ENCODE data around the gene SYNJ1.
"Not testable (repeated sequence)": the region's sequence is repeated elsewhere in the genome, so short reads cannot be mapped to it uniquely, and the experiment has no call there.

SYNJ1 gene

DNA sequence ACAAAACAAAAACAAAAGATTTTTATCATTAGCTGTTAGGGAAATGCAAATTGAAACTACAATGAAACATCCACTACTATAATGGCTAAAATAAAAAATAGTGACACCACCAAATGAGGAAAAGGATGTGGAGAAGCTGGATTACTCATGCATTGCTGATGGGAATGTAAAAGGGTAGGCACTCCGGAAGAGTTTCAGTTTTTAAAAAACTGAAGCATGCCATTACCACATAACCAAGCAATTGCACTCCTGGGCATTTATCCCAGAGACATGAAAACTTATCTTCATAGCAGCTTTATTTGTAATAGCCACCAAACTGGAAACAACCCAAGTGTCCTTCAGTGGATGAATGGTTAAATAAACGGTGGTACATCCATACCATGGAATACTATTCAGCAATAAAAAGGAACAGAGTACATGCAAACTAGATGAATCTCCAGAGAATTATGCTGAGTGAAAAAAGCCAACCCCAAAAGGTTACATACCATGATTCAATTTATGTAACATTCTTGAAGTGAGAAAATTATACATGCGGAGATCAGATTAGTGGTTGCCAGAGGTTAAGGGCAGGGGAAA lies 101.1 kb downstream of the SYNJ1 start:
- no peak overlapping the region for H3K27ac Mint-ChIP-seq
- no peak for ATAC-seq
- no peaks in the 10 kb centered on the region for H3K9me3 Mint-ChIP-seq
- peaks cover 8% of the 10 kb centered on the region for H3K4me1 Mint-ChIP-seq
- DNase-seq = no peak
- H3K27me3 Mint-ChIP-seq = peaks cover 12% of the 10 kb centered on the region
- H3K4me3 Mint-ChIP-seq = no peak overlapping the region

DNA sequence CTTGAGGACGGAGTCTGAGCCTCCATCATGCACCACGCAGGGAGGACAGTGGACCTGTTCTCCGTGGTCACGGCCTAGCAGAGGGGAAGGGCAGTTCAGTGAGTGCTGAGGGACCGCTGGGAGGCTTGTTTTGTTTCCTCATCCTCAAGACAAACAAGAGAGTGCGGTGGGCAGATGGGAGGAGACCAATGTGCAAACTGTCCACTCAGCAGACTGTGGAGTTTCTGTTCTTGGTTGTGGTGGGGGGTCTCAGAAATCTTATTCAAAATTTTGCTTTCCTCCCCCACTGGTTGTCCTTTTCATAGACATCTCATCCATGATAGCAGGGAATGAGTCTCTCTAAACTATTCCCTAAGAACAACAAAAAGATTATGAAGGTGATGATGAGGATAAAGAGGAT lies 109.6 kb downstream of the SYNJ1 start:
- not testable (repeated sequence) for H3K4me3 Mint-ChIP-seq, ATAC-seq, H3K4me1 Mint-ChIP-seq, H3K9me3 Mint-ChIP-seq, DNase-seq
- peaks cover 32% of the 10 kb centered on the region for H3K27me3 Mint-ChIP-seq
- H3K27ac Mint-ChIP-seq = peak overlapping the region in 1 of 2 donors; percentile 66

DNA sequence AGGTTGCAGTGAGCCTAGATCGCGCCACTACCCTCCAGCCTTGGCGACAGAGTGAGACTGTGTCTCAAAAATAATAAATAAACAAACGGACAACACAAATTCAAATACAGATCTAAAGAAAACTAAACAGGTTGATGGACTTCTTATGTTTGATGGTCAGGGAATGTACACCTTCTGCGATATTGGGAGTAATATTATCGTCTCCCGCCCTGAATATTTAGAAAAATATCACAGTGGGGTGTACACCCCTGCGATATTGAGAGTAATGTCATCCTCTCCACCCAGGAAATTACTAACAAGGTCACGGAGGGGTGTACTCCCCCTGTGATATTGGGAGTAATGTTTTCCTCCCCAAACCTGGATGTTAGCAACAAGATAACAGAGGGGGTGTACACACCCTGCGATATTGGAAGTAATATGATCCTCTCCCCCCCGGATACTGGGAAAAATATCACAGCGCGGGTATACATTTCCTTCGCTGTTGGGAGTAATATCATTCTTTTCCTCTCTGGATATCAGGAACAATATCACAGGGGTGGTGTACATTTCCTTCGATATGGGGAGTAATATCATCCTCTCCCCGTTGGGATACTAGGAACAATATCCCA lies 114.3 kb downstream of the SYNJ1 start:
- Mint-ChIP-seq H3K4me1 (peaks cover 10% of the 10 kb centered on the region), H3K27me3 (peaks cover 8% of the 10 kb centered on the region), H3K4me3 (peak overlapping the region; percentile 94 to 100), H3K27ac (no peak overlapping the region), H3K9me3 (no peaks in the 10 kb centered on the region)
- DNase-seq (no peak), ATAC-seq (no peak)

- DNase-seq (no peak), ATAC-seq (peak; percentile 8)
- H3K27me3 Mint-ChIP-seq = peaks cover 3% of the 10 kb centered on the region
- H3K9me3 Mint-ChIP-seq = no peaks in the 10 kb centered on the region
- H3K4me1 Mint-ChIP-seq = peaks cover 10% of the 10 kb centered on the region
- peak overlapping the region; percentile 94 to 100 for H3K4me3 Mint-ChIP-seq
- peak overlapping the region; percentile 96 for H3K27ac Mint-ChIP-seq
Observed at GRCh38 chr21:32612999-32613337, 114.8 kb downstream of the SYNJ1 start.

DNA sequence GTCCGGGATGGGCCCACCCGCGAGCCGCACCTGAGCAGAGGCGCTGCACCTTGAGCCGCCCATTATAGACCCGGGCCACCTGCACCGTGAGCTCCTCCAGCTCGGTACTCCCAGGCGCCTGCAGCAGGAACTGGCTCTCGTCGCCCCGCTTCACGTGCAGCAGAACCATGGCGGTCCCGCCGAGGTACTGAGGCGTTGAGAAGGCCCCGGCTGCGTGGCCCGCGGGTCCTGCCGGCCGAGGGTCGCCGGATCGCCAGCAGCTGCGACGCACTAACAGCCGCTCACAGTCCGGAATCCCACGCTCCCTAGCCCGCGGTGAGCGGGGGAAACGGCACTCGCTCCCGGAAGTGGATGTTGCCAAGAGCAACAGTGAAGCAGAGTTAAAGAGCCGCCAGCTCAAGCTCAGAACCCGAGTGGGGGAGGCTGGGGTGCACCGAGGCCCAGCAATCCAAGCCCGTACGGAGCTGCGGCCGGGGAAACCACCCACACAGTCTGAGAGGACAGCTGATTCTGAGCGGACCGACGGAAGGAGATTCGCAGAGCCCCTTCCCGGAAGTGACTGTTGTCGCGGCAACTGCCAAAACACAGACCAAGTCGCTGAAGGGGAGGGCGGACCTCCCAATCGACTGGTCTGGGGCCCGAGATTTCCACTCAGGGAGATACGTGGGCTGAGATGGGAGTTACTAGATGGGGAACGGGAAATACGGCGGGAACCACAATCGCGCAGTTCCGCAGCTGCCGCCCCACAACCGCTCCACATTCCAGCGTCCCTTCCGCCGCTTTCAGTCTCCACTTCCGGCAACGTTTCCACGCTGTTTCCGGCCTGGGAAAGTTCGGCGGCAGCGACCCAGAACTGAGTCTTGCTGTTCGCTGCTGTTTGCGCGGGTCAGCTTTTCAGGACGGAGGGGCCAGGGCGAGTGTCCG lies 115.5 kb downstream of the SYNJ1 start, which contains the start of gene CFAP298:
Gene CFAP298 (minus strand): TSS at position 303 of the 924 bp plus-strand sequence. CDS start 134 bp downstream, at position 169.
- Mint-ChIP-seq H3K27ac (peak within 1 kb of the TSS; percentile 96), H3K27me3 (no peaks in the 10 kb centered on the region), H3K4me1 (peaks cover 10% of the 10 kb centered on the region), H3K9me3 (no peaks in the 10 kb centered on the region), H3K4me3 (peak within 1 kb of the TSS; percentile 94 to 100)
- ATAC-seq (peak; percentile 98), DNase-seq (peak; percentile 88 to 94)

DNA sequence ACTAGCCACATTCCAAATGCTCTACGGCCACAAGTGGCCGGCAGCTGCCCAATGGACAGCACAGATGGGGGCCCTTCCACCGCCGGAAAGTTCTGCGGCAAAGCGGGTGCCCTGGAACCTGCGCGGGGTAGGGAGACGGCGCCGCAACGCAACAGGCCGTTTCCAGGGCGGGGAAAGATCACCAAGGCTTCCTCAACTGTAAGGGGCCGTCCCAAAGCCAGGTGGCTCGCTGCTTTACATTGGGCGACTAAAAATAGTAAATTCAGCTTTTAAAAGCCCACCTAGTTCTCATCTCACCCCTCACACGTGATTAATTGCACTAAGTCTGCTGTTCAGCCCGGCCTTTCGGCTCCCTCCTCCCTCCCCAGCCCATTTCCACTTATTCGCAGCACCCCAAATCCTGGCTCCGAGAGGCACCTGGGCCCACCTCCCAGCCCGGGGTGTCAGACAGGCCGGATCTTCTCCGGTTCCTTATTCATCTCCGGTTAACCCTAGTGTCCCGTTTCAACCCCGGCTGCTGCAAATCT lies 116.3 kb downstream of the SYNJ1 start:
- ATAC-seq = peak; percentile 31
- peak overlapping the region; percentile 94 to 100 for H3K4me3 Mint-ChIP-seq
- H3K27ac Mint-ChIP-seq = peak overlapping the region; percentile 96
- H3K27me3 Mint-ChIP-seq = no peaks in the 10 kb centered on the region
- H3K9me3 Mint-ChIP-seq = no peaks in the 10 kb centered on the region
- peak in 1 of 2 donors; percentile 43 for DNase-seq
- H3K4me1 Mint-ChIP-seq = peaks cover 10% of the 10 kb centered on the region

GRCh38 chr21:32610940-32611339 lies 116.9 kb downstream of the SYNJ1 start:
- ATAC-seq, H3K27ac Mint-ChIP-seq, H3K27me3 Mint-ChIP-seq, DNase-seq, H3K9me3 Mint-ChIP-seq: not testable (repeated sequence)
- peaks cover 10% of the 10 kb centered on the region for H3K4me1 Mint-ChIP-seq
- H3K4me3 Mint-ChIP-seq = peak overlapping the region; percentile 56 to 67

DNA sequence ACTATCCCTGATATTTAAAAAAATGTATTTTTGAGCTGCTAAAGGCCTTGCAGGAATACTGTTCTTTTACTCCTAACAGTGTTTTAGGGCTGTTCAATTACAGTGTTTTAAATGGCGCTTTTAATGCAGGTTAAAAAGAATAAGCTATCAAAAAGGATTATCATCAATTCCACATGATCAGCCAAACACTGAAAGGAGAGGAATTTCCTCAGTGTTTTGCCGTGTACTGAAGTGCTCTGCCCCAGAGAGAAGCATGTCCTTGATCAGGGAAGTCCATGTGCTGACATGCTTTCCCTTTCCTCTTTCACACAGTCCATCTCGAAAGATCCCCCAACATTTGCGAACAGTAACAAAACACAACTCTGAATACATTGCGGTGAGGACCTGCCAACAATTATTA lies 119.0 kb downstream of the SYNJ1 start:
- Mint-ChIP-seq H3K27ac (no peak overlapping the region), H3K4me1 (peaks cover 10% of the 10 kb centered on the region), H3K4me3 (no peak overlapping the region), H3K9me3 (no peaks in the 10 kb centered on the region), H3K27me3 (no peaks in the 10 kb centered on the region)
- DNase-seq (no peak), ATAC-seq (no peak)

GRCh38 chr21:32605469-32605868 lies 122.3 kb downstream of the SYNJ1 start:
- Mint-ChIP-seq H3K27ac (no peak overlapping the region), H3K4me3 (no peak overlapping the region)
- no peak for ATAC-seq

DNA sequence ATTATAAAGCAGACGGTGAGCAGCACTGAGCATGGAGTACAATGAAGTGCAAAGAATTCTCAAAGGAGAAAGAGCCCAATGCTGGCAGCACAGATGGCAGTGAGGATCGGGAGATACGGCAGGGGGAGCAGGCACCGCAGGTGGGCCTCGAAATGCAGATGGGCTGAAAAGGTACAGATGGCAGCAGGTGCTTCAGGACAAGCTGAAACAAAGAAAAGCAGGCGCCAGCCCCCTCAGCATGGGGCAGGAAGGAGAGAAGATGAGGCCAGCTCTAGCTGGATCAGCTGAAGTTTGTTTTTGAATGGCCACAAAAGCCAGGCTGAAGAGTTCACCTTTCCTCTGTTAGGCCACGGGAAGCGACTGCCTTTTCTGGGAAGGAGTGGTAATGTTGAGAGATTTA lies 123.3 kb downstream of the SYNJ1 start:
- ATAC-seq (no peak), DNase-seq (no peak)
- H3K4me1 Mint-ChIP-seq = no peaks in the 10 kb centered on the region
- no peak overlapping the region for H3K4me3 Mint-ChIP-seq
- H3K27me3 Mint-ChIP-seq = no peaks in the 10 kb centered on the region
- H3K9me3 Mint-ChIP-seq = no peaks in the 10 kb centered on the region
- H3K27ac Mint-ChIP-seq = peak overlapping the region in 1 of 2 donors; percentile 55

More at GRCh38 chr21:32605469-32605868, 122.3 kb downstream of the SYNJ1 start:
- peaks cover 9% of the 10 kb centered on the region for H3K4me1 Mint-ChIP-seq
- no peak for DNase-seq
- H3K9me3 Mint-ChIP-seq = no peaks in the 10 kb centered on the region
- no peaks in the 10 kb centered on the region for H3K27me3 Mint-ChIP-seq

GRCh38 chr21:32603131-32603530 lies 124.7 kb downstream of the SYNJ1 start:
- no peak overlapping the region for H3K4me3 Mint-ChIP-seq
- no peak overlapping the region for H3K27ac Mint-ChIP-seq
- ATAC-seq = no peak
- no peaks in the 10 kb centered on the region for H3K4me1 Mint-ChIP-seq
- no peaks in the 10 kb centered on the region for H3K27me3 Mint-ChIP-seq
- DNase-seq = no peak
- H3K9me3 Mint-ChIP-seq = no peaks in the 10 kb centered on the region

DNA sequence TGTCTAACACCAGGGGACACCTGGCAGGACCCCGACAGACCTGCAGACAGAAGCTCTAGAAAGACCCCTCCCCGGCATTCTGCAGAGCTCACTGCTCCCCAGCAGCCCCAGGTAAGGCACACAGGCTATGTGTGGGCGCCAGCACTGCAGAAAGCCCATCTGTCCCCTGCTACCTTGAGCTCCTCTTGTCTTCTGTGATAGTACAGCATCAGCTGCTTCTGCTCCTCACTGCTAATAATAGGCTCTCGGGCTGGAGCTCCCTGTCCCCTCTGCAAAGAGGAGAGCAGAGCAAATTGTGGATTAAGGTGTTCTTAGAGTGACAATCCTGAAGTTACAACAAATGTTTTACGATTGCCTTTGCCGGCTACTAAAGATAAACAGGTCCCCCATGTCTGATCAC lies 125.7 kb downstream of the SYNJ1 start:
- Mint-ChIP-seq H3K9me3 (no peaks in the 10 kb centered on the region), H3K4me1 (no peaks in the 10 kb centered on the region), H3K4me3 (no peak overlapping the region), H3K27me3 (no peaks in the 10 kb centered on the region), H3K27ac (peak overlapping the region in 1 of 2 donors; percentile 48)
- ATAC-seq = no peak
- DNase-seq = no peak

DNA sequence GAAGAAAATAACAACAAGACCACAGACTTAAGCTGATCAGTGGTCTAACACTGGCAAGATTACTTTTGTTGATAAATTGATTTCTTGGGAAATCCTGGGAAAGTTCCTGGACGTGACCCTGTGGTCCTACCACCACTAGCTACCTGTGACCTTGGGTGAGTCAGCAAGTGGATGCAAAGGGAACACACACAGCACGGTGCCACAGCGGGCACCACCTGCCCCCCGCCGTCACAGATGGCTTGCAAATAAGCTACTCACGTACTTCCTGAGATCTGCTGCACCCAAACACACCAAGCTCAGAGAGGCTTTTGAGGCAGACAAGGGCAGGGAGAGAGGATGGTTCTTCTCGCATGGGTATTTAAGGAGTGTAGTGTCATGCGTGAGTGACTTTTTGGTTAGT lies 128.3 kb downstream of the SYNJ1 start:
- Mint-ChIP-seq H3K4me3 (no peak overlapping the region), H3K27me3 (no peaks in the 10 kb centered on the region), H3K27ac (peak overlapping the region; percentile 55 to 60), H3K9me3 (no peaks in the 10 kb centered on the region), H3K4me1 (peaks cover 10% of the 10 kb centered on the region)
- ATAC-seq (no peak), DNase-seq (no peak)

DNA sequence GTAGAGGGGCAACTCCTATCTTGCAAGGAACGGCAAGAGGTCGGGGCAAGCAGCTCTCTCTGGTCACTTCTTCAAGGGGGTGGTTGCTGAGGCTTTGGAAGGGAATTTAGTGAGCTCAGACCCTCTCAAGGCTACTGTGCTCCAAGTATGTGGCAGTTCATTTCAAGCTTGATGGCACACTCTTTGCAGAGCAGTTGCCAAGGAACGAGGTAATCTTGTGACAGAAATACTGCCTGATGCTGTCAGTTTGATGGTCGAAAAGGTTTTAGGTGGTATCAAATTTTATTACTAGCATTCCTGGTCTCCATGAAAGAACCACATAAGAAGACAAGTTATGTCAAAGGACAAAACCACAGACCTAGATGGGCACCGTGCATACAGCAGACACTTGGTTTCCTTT lies 128.7 kb downstream of the SYNJ1 start:
- no peaks in the 10 kb centered on the region for H3K27me3 Mint-ChIP-seq
- DNase-seq (no peak), ATAC-seq (no peak)
- H3K4me1 Mint-ChIP-seq = peaks cover 10% of the 10 kb centered on the region
- H3K9me3 Mint-ChIP-seq = no peaks in the 10 kb centered on the region
- H3K4me3 Mint-ChIP-seq = no peak overlapping the region
- peak overlapping the region; percentile 55 to 60 for H3K27ac Mint-ChIP-seq

DNA sequence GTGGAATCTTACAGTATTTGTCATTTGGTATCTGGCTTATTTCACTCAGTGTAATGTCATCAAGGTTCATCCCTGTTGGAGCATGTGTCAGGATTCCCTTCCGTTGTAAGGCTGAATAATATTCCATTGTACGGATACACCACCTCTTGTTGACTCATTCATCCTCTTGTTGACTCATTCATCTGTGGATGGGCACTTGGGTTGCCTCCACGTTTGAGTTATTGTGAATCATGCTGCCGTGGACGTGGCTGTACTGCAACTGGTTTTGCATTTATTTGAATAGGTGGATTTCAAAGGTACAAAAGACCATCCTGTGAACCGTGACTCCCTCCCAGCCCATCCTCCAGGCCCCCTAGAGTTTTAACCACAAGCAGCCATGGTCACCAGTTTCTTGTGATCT lies 130.6 kb downstream of the SYNJ1 start:
- Mint-ChIP-seq H3K27me3 (no peaks in the 10 kb centered on the region), H3K4me3 (no peak overlapping the region), H3K9me3 (no peaks in the 10 kb centered on the region), H3K4me1 (peaks cover 10% of the 10 kb centered on the region), H3K27ac (peak overlapping the region in 1 of 2 donors; percentile 64)
- DNase-seq (no peak), ATAC-seq (peak; percentile 54)

- Mint-ChIP-seq H3K27ac (no peak overlapping the region), H3K9me3 (no peaks in the 10 kb centered on the region), H3K4me1 (peaks cover 10% of the 10 kb centered on the region), H3K27me3 (no peaks in the 10 kb centered on the region), H3K4me3 (no peak overlapping the region)
- DNase-seq (no peak), ATAC-seq (no peak)
Observed at GRCh38 chr21:32595431-32595830, 132.4 kb downstream of the SYNJ1 start.

All from stimulated activated naive CD8-positive, alpha-beta T cell treated with anti-CD3 and anti-CD28 coated beads, Interleukin-15, amount 100 ng/mL, for 72 hours (primary cell).